ENCODE data around the gene LIMD2.
"Not testable (repeated sequence)": the region's sequence is repeated elsewhere in the genome, so short reads cannot be mapped to it uniquely, and the experiment has no call there.

LIMD2 gene

DNA sequence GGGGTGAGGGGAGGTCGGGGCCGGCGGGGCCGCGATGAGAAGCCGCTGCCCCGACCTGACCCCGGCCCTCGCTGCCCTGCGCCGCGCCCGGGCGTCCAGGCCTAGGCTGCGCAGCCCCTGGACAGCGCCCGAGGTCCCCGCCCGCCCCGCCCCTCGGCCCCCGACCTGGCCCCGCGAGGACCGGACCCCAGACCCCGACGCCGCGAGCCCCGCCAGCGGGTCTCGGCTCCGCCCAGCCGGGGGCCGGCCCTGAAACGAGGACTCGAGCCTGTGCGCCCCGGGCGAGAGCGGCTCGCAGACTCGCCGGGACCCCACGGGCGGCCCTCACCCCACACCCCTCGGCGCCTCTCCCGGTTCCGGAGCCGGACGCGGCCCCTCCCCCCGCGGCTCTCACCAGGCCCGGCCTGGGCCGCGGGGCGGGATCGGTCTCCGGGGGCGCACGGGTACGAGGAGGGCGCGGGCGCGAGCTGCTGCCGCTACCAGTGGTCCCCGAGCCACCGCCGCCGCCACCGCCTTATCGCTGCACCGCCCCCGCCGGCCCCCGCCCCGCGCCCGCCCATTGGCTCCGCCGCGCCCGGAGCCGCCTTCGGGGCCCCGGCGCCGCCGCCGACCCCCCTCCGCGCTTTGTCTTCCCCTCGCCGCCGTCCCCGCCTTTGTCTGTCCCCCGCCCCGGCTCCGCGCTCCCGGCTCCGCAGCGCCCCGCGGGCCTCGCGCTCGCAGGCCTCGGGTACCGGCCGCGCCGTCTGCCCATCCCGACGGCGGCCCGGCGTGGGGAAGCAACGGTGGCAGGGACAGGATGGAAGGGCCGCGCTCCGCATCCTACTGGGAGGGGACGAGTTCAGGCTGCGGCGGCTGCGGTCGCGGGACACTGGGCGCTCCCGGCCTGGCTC lies at the start of gene LIMD2:
LIMD2 (minus strand) TSS at position 488 of the 890 bp plus-strand sequence. CDS start 827 bp downstream, outside the sequence.
- peak; percentile 77 to 81 for DNase-seq (ENCODE audit: low read depth in 1 of 2, low spot score in 1 of 2)

DNA sequence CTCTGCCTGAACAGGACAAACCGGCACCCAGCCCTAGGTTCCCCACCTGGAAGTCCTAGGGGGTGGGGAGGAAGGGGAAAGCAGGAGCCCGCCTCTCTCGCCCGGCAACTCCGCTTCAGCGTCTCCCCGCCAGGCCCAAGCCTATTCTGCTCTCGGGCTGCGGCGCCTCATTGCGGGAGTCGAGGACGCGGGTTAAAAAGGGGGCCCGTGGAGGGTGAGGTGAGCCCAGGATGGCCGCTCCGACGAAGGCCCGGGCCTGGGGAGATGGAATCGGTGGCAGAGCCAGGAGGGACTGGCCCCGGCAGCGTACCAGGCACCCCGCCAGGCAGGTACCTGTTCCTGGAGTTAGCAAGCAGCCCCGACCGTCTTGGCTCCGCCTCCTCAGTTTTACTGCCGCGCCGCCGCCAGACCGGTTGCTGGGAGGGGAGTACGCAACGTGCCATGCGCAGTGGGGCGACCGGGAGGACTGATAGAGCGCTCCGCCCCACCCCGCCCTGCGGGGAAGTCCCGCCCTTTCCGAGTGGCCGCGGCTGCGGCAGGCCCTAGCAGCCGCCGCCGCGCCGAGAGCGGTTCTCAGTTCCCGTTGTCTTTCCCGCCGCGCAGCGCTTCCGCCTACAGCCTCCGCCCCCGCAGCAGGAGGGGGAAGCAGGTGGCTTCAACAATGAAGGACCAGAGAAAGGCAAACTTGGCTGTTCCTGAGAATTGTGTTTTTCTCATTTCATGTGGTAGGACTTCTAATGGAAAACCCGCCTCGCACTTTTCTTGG lies 41.7 kb upstream of the LIMD2 start, which contains the start of gene STRADA:
STRADA (minus strand) TSS at position 392 of the 766 bp plus-strand sequence. CDS start 13,430 bp downstream, outside the sequence.
- DNase-seq (ENCODE audit: low read depth in 1 of 2, low spot score in 1 of 2) = peak; percentile 98

DNA sequence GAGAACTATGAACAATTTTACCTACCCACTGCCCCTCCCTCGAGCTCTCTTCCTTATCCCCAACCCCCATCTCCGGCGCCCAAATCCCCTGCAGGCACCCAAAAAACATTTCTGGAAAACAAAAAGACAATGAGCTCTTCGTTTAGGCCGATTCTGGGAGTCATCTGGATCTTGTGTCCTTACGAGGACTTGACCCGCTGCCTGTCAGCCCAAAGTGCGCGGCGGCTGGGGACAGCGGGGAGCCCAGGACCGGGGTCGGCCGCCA lies 41.1 kb upstream of the LIMD2 start:
- DNase-seq (ENCODE audit: low read depth in 1 of 2, low spot score in 1 of 2) = peak in 1 of 2 donors; percentile 31

DNA sequence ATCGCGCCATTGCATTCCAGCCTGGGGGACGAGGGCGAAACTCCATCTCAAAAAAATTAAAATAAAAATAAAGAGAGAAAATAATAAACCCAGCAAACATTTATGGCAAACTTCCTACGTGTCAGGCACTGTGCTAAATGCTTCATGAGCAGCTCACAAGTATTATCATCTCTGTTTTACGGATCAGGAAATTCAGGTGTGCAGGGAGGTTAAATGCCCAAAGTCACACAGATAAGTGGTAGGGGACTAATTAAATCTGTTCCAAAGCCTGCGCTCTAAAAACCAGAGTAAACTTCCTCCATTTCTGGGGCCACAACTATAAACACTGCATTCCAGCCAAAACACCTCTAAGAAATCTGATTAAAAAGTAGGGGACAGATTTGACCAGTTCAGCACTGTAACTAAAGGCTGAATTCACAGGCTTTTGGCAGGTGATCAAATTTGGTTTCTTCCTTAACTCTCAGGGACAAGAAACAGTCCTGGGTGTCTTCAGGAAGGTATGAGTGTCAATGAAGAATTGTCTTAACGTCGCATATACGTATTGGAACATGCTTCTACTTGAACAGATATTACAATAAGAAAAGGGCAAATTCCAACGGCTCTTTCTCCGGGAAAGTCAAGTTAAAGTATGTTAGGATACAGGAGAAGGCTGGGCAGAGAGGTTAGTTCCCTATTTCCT lies 40.7 kb upstream of the LIMD2 start:
- no peak for DNase-seq (ENCODE audit: low read depth in 1 of 2, low spot score in 1 of 2)

- no peak for DNase-seq (ENCODE audit: low read depth in 1 of 2, low spot score in 1 of 2)
Measured at GRCh38 chr17:63735691-63736090, 35.8 kb upstream of the LIMD2 start.

- no peak for DNase-seq (ENCODE audit: low read depth in 1 of 2, low spot score in 1 of 2)
Measured at GRCh38 chr17:63722403-63722802, 22.5 kb upstream of the LIMD2 start.

GRCh38 chr17:63720194-63720593 lies 20.3 kb upstream of the LIMD2 start:
- not testable (repeated sequence) for DNase-seq (ENCODE audit: low read depth in 1 of 2, low spot score in 1 of 2)

GRCh38 chr17:63718988-63719387 lies 19.1 kb upstream of the LIMD2 start:
- no peak for DNase-seq (ENCODE audit: low read depth in 1 of 2, low spot score in 1 of 2)

GRCh38 chr17:63716426-63716825 lies 16.5 kb upstream of the LIMD2 start:
- no peak for DNase-seq (ENCODE audit: low read depth in 1 of 2, low spot score in 1 of 2)

DNA sequence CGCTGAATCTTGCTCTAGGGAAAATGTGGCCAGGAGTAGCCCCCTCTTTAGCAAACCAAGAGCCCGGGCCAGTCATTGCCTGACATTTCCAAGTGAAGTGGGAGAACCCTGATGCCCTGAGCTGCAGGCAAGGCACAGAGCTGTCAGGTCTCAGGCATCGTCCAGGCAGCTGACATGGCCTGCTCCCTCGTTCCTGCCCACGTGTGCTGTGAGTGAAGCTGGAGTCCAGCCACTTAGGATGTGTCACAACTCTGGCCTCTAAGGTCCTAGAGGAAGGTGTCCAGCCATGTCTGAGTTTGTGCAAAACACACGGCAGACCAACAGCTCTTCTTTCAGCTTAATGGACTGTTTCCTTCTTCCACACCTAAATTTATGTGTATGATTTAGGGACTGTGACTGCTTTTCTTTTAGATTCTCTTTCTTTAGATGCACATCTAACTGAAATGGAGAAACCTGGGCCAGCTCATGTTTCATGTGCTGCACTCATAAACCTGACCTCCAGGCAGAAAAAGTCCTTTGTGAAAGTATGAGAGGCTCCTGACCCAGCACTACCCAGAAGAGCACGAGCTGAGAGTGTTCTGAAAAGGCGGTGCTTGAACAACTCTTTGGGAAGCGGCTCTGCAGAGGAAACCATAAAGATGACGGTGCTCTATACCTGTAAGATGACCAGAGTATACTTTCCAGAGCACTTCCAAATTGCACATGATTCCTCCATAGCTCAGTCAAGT lies 14.8 kb upstream of the LIMD2 start:
- no peak for DNase-seq (ENCODE audit: low read depth in 1 of 2, low spot score in 1 of 2)

DNA sequence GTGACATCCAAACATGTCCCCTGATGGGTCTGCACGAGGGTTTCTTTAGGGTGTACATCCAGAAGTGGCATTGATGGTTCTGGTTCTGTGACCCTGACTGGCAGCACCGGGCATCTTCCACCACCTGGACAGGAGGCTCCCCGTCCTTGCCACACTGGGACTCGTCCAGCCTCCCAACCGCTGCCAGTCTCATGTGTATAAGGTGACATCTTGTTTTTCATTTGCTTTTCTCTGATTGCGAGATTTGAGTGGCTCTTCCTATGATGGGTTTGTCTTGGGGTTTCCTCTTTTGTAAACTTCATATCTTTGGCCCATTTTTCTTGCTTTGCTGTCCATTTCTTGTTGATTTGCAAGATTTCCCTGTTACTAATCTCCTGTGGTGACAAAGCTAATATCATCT lies 9.2 kb upstream of the LIMD2 start:
- no peak for DNase-seq (ENCODE audit: low read depth in 1 of 2, low spot score in 1 of 2)

DNA sequence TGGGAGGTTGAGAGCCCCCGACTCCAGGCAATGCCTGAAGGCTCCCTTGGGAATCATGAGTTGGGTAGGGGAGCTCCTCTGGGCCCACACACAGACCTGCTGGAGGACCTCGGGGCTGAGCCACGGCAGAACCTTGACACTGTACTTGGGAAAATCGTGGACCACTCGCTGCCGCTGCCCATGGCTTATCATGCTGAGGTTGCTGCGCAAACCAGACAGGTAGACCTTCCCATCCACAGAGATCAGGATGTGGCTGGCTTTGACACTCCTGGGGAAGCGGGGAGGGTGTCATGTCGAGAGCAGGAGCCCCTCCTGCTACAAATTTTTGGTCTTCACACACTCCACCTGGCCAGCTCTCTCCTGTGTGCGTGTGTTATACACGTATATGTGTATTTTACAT lies 7.2 kb upstream of the LIMD2 start:
- DNase-seq (ENCODE audit: low read depth in 1 of 2, low spot score in 1 of 2) = no peak

DNA sequence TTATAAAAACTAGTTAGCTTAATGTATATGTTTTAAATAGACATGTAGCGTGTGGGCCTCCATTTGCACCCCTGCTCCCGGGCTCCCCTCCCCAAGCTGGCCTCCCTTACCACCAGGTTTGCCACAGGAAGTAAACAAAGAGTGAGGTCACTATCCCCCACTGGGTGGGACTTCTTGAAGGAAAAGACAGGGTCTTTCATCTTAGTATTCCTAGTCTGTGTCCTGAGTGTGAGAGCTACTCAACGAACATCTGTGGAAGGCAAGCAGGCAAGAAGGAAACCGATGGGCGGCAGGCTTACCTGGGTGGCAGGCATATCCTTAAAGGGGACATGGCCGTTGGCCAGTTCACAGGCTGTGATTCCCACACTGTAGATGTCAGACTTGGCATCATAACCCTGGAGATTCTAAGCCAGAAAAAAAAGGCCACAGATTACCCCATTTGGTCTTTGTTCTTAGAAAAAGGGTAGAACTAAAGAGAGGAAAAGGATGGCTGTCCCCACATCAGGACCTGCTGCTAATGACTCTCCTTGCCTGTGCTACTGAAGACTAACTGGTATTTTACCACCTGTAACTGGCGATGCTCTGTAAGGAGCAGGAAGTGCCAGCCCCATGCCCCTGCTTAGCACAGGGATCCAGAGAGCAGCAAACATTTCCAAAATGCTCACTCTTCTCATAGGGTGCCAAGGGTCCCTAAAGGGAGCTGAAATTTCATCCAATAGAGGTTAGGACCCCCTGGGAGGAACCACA lies 6.6 kb upstream of the LIMD2 start:
- DNase-seq (ENCODE audit: low read depth in 1 of 2, low spot score in 1 of 2) = no peak

DNA sequence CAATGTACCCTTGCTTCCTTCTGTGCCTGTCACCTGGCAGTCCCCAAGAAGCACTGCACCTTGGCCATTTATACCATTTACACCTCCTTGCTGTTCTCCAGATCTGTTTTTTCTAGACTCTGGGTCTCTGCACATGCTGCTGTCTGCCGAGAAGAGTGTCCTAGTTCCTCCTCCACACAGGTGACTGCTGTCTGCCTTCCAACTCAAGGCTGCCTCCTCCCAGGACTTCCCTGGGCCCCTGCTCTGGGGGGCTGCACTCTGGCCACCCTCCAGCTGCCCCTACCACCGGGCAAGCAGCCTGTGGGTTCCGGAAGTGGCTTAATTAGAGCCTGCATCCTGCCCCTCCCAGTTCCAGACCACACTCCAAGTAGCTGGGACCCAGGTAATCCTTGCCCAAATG lies 5.7 kb upstream of the LIMD2 start:
- no peak for DNase-seq (ENCODE audit: low read depth in 1 of 2, low spot score in 1 of 2)

DNA sequence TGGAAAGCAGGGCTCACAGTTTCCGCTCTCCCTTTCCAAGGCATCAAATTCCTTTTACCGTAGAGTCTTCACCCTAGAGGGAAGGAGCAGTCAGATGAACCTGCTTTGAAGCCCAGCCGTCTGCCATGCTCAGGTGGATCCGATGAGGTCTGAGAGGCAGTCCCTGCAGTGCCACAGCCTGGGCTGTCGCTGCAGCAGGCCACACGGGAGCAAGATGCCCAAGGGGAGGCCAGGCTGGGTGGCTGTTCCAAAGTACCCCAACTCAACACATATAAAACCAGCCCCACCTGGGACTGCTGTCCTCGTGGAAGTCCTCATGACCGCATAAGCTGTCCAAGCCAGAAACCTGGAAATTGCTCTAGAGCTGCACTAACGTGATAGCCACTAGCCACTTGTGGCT lies 4.9 kb upstream of the LIMD2 start:
- DNase-seq (ENCODE audit: low read depth in 1 of 2, low spot score in 1 of 2) = no peak

DNA sequence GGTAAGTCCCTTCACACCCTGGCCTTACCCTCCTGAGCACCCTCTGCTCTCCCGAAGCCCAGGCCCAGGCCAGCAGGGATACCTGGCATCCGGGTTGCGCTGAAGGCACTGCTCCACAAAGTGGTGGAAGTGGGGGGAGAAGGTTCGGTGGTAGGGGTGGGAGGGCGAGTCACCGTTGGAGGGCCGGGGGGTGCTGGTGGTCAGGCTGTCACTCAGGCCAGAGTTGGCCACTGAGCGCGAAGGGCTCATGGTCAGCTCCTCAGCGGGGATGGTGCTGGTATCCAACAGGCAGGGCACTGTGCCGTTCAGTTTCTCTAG lies 4.3 kb upstream of the LIMD2 start:
- DNase-seq (ENCODE audit: low read depth in 1 of 2, low spot score in 1 of 2) = no peak

DNA sequence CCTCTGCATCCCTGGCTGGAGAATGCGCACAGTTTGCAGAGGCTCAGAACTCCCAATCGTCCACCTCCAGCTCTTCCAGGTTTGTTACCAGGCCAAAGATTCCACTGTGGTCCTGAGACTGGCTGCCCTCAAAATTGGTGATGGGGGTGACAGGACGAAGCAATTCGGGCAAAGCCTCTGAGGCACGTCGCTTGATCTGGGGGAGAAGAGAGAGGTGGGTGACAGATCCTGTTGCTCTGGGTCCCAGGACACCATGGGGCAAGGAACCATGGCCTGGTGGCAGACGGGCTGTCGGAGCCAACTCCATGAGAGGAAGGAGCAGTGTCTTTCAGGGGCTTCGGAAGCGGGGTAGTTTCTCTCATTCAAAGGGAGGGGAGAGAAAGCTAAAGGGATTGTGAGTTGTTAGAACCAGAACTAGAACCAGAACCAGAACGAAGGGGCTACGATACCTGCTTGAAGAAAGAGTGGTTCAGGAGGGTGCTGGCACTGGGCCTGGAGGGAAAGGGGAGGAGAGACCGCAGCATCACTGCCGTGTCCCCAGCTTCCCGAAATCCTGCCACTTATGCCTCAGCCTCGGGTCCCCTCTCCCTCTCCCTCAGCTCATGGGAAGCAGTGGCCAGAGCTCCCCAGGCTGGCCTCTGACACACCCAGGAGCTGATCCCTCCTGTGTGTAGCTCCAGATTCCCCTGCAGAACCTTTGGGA lies 3.8 kb upstream of the LIMD2 start:
- no peak for DNase-seq (ENCODE audit: low read depth in 1 of 2, low spot score in 1 of 2)

DNA sequence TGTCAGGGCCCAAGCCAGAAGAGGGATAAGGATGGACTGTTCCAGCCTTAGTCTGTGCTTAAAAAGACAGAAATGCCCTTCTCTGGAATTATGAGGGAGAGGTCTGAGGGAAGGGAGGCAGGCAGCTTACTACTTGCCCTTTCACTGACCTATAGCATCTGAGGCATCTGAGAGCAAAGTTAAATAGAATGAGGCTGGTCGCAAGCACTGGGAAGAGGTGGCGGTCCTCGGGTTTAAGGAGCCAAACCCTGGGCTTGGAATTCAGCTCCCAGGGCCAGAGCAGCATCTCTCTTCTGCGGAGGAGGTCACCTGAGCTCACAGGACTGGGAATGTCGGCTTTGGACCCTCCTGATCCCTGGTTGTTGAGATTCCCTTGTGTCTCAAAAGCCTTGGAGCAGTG lies 3.1 kb upstream of the LIMD2 start:
- no peak for DNase-seq (ENCODE audit: low read depth in 1 of 2, low spot score in 1 of 2)

DNA sequence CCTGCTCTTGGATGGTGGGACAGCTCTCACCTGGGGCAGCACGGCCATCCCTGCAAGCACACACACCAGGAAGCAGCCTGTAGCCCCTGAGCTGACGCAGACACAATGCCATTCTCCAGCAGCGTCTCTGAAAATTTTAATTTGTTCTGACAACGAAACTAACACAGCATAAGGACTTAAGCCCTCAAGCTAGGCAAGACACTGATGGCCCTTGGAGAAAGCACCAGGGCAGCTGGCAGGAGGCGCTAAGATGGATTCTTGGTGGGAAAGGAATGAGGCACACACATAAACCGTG lies 2.7 kb upstream of the LIMD2 start:
- no peak for DNase-seq (ENCODE audit: low read depth in 1 of 2, low spot score in 1 of 2)

All from stimulated activated CD4-positive, alpha-beta T cell treated with anti-CD3 and anti-CD28 coated beads, Interleukin-15, amount 100 ng/mL, for 1 hour (primary cell).